NCI-H146 treated with DMSO at 0.1 percent for 48 hours (cell line): ENCODE results near the gene MRPL39.

ENCODE experiments used
- DNase-seq: peaks from one replicate; lab custom pipeline; 2025; ENCODE audit not compliant: unreplicated experiment; lab: John Stamatoyannopoulos, UW

Gene MRPL39

GRCh38 chr21:25541042-25541441, 66.2 kb downstream of the MRPL39 start:
- DNase-seq, result no peak

GRCh38 chr21:25539606-25540005, 67.7 kb downstream of the MRPL39 start:
- no peak for DNase-seq

- DNase-seq, result no peak
Measured at GRCh38 chr21:25537174-25537573, 70.1 kb downstream of the MRPL39 start.

GRCh38 chr21:25536752-25537151, 70.5 kb downstream of the MRPL39 start:
- no peak for DNase-seq

GRCh38 chr21:25535849-25536248, 71.4 kb downstream of the MRPL39 start:
- DNase-seq, result no peak
